GM12875 (cell line): ENCODE data around the gene CEBPZOS.

Experiments used
- H3K4me3 ChIP-seq: one replicate; pipeline ENCODE4 v1.5.1; 2011; ENCODE audit warnings: low read depth, low read length, control low read depth
- TF ChIP-seq, protein P1 (sequence below): IDR thresholded peaks from 2 replicates; pipeline ENCODE4 v1.5.1; 2011; ENCODE audit warnings: low read depth, mild to moderate bottlenecking, control low read depth, inconsistent platforms, low read length, moderate library complexity, borderline replicate concordance; ENCODE audit not compliant: insufficient read depth

CEBPZOS gene

DNA sequence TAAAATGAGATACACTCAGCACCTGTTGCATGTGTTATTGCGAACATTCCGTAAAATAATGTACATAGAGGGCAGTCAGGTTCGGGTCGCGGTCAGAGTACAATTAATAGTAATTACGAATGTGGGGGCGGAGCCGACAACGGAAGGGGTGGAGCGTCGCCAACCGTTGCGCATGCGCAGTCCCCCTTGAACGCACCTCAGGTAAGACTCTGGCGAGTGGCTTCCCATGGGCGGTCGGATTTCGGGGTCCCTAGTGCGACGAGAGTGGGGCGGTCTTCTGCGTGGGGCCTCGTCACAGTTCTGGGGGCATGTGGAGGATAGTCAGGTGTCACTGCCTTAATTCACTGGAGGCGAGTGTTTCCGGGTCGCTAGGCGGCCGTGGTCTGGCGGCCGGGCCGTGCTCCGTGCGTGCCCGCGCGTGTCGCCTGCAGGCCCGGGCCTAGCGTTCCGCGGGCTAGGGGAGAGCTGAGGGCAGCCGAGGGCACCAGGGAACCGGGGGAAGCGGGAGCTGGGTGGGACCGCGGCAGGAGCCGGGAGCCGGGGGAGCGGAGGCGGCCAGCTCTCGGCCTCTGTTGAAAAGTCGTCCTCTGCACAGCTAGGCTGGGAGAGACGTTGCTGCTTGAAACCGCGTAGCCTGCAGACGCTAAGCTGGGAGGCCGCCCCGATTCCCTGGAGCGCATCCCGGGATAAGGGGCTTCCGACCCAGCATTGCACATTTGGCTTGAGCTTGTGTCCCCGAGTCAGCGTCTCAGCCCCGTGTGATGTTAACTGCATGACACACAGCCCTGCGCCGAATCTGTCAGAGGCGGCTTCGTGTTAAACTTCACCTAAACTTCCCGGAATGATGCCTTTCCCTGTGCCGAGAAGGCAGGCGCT lies at the start of gene CEBPZOS:
Gene CEBPZOS, plus strand, starts transcription at position 177 of the 876 bp plus-strand sequence. CDS start 3,209 bp downstream, outside the sequence.
- TF ChIP-seq, protein P1, sequence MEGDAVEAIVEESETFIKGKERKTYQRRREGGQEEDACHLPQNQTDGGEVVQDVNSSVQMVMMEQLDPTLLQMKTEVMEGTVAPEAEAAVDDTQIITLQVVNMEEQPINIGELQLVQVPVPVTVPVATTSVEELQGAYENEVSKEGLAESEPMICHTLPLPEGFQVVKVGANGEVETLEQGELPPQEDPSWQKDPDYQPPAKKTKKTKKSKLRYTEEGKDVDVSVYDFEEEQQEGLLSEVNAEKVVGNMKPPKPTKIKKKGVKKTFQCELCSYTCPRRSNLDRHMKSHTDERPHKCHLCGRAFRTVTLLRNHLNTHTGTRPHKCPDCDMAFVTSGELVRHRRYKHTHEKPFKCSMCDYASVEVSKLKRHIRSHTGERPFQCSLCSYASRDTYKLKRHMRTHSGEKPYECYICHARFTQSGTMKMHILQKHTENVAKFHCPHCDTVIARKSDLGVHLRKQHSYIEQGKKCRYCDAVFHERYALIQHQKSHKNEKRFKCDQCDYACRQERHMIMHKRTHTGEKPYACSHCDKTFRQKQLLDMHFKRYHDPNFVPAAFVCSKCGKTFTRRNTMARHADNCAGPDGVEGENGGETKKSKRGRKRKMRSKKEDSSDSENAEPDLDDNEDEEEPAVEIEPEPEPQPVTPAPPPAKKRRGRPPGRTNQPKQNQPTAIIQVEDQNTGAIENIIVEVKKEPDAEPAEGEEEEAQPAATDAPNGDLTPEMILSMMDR: no peak
- H3K4me3 ChIP-seq: peak within 1 kb of the TSS; percentile 73

DNA sequence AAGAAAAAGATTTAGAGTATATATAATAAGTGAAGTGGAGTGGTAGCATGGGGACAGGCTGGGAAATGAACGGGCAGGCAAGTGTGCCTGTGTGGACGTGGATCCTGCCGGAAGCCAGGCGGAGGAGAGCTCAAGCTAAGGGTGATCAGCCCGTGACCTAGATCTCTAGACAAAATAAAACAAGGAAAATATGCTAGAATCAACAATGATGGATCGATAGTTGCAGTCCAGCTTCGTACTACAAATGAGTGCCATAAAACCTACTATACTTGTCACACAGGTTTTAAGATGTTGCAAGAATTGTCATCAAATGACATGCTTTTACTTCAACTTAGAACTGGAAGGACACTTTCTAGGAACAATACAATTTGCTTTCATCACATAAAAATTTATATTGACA lies 48.0 kb upstream of the CEBPZOS start:
- H3K4me3 ChIP-seq: no peak overlapping the region
- TF ChIP-seq, protein P1: no peak

DNA sequence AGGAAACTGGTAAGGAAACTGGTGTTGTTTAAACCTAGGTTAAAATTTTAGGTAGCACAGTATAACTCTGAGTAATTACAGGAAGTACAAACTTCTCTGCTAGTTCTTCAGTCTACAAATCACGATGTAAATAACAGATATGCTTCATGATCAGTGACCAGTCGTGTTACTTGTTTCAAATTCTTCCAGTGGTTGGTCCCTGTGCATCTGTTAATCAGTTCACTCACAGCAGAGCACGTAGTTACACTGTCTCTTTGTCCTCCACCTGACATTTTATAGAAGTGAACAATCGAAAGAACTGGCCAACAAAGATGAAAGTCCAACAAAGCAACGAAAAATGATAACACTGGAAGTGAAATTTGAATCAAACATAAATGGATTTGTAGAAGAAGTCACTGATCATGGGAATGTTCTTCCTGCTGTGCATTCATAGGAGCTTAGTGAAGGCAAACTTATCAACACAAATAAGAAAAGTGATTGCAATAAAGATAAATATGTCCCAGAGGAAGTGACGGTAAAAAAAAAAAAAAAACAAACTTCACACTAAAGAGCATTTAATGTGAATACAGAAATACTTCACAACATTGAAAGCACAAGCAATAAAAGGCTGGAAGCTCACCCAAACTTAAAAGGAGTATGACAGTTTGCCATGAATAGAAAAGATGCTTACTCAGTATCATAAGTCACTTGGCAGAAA lies 46.5 kb upstream of the CEBPZOS start:
- no peak overlapping the region for H3K4me3 ChIP-seq
- TF ChIP-seq, protein P1: no peak

DNA sequence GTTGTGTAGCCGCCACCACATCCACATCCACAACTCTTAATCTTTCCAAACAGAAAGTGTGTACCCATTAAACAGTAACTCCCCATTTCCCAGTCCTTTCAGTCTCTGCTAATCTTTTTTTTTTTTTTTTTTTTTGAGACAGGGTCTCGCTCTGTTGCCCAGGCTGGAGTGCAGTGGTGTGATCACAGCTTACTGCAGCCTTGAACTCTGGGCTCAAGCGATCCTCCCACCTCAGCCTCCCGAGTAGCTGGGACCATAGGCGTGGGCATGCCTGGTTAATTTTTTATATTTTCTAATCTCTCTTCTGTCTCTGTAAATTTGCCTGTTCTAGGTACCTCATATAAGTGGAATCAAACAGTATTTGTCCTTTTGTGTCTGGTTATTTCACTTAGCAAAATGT lies 43.1 kb upstream of the CEBPZOS start:
- no peak overlapping the region for H3K4me3 ChIP-seq
- TF ChIP-seq, protein P1: no peak

DNA sequence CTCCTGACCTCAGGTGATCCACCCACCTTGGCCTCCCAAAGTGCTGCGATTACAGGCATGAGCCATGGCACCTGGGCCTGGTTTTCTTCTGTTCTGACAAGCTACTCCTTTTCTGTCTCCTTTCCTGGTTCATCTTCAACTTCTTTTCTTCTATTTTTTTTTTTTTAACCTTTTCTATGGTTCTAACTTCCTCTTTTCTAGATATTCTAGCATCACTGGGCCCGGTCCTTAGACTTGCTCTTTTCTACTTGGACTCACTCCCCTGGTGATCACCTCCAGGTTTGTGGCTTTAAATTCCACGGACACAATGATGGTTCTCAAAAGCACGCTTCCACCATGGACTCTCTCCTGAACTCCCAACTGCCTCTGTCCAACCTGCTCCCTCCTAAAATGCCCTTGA lies 41.5 kb upstream of the CEBPZOS start:
- H3K4me3 ChIP-seq: peak overlapping the region; percentile 12
- TF ChIP-seq, protein P1: no peak

DNA sequence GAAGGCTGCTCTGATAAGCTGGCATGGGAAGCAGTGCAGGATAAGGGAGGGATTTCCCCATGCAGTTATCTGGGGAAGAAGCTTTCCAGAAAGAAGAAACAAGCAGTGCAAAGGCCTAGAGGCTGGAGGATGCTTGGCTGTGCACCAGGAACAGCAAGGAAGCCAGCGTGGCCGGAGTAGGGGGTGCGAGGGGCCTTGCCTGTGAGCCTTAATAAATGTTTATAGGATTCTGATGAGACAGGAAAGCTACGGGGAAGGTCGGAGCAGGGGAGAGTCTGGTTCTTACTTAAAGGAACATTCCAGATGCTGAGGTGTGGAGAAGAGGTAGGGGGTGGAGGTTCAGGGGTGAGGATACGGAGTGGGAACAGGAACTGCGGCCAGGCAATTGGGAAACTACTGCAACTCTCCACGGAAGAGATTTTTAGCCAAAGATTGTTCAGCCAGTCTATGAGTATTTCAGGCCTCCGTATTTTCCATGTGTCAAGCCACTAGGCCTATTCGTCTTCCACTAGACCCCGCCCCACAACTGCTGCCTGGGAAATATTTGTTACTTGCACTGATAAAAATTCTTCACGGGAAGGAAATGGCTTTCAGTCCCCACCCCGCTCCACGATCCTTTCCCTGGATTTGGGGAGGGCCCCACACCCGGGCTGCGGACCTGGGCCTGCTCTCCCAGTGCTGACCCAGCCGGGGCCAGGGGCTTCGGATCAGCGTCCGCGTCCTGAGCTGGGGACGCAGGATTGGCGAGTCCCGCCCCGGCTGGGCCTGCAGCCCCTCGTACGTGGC lies 40.0 kb upstream of the CEBPZOS start:
- H3K4me3 ChIP-seq: peak overlapping the region; percentile 62
- TF ChIP-seq, protein P1: no peak
